GM18526 (cell line): ENCODE measurements around the gene MYO1G.

ENCODE experiments used
- POLR2A ChIP-seq: IDR thresholded peaks from 3 replicates; pipeline ENCODE4 v1.6.1; 2011; ENCODE audit not compliant: insufficient read length; ENCODE audit errors: extremely low read depth

The MYO1G gene

GRCh38 chr7:44965937-44966730, 12.7 kb downstream of the MYO1G start:
- TF ChIP-seq POLR2A, result peak; percentile 27

- no peak for TF ChIP-seq POLR2A
Measured at GRCh38 chr7:44965441-44965903, 13.3 kb downstream of the MYO1G start.

GRCh38 chr7:44964831-44965440, 13.9 kb downstream of the MYO1G start:
- no peak for TF ChIP-seq POLR2A

GRCh38 chr7:44964384-44964830, 14.4 kb downstream of the MYO1G start:
- no peak for TF ChIP-seq POLR2A

- TF ChIP-seq POLR2A, result peak; percentile 15
Measured at GRCh38 chr7:44963364-44964290, 15.2 kb downstream of the MYO1G start.

- TF ChIP-seq POLR2A, result no peak
Measured at GRCh38 chr7:44962483-44963251, 16.1 kb downstream of the MYO1G start.

- TF ChIP-seq POLR2A, result peak; percentile 12
Measured at GRCh38 chr7:44961844-44962482, 16.9 kb downstream of the MYO1G start.

GRCh38 chr7:44960011-44960580, 18.7 kb downstream of the MYO1G start:
- TF ChIP-seq POLR2A, result peak; percentile 18

- peak; percentile 8 for TF ChIP-seq POLR2A
Measured at GRCh38 chr7:44959433-44959951, 19.3 kb downstream of the MYO1G start.

- no peak for TF ChIP-seq POLR2A
Measured at GRCh38 chr7:44958645-44959344, 20.0 kb downstream of the MYO1G start.

GRCh38 chr7:44956157-44956766, 22.6 kb downstream of the MYO1G start:
- TF ChIP-seq POLR2A, result no peak

GRCh38 chr7:44955733-44956132, 23.1 kb downstream of the MYO1G start:
- TF ChIP-seq POLR2A, result no peak

- no peak for TF ChIP-seq POLR2A
Measured at GRCh38 chr7:44953156-44953555, 25.7 kb downstream of the MYO1G start.
